ENCODE results near the gene RAB38. TPM values are rescaled to one million over a fixed set of nuclear protein-coding genes. Genes with fewer than 3 reads are reported as not detected.
A peak's percentile ranks its signal among the peaks of the same experiment; 100 is the strongest.

Gene RAB38
- total and polyA plus RNA-seq, 2 donors = 9.9 to 12.5 TPM

DNA sequence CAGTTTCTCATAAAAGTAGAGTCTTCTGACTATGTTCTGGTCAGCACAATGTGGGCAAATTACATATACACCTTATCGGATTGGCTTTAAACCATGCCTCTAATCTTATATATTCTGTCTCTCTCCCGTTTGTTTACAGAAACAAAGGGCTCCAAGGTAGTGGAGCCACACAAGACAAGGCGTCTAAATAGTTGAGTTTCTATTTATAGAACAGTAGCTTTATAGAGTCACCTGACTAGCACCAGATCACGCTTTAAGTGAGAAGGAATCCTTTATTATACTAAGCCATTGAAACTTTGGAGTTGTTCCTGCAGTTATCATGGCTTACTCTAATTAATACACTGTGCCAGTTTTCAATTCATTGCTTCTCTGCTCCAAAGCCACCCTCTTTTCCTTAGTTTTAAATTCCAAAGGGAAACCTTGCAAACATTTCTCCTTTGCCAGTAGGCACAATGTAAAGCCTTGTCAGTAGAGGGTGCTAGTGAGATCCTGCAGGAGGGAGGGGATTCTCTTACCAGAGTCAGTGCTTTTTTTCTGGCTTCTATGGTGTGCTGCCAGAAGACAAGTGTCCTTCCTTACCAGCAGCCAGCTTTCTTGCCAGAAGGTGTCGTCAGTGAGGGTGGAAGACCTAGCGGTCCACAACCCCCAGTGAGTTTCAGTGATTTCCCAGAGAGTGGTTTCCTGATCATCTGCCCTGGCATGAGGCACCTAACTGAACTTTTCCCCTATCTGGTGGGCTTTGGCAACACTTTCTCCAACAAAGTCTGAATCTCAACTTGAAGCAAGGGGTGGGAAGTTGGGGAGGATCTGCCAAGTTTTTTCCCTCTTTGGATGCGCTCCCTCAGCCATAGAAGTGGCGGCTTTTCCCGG is 71.7 kb downstream of the RAB38 start:
- H3K27ac ChIP-seq (ENCODE audit: low read depth in 1 of 2, low read length in 1 of 2) = no peak overlapping the region
- no peaks in the 10 kb centered on the region for H3K9me3 ChIP-seq (ENCODE audit: control insufficient read depth in 2 of 2, insufficient read depth in 1 of 2, low read length in 1 of 2)
- 74% methylated on average over 9 of the region's 9 CpGs for WGBS
- H3K36me3 ChIP-seq (ENCODE audit: control insufficient read depth in 2 of 2, insufficient read depth in 2 of 2, low read length in 1 of 2) = no peaks in the 10 kb centered on the region
- no peaks in the 10 kb centered on the region for H3K27me3 ChIP-seq (ENCODE audit: control insufficient read depth in 2 of 2, insufficient read depth in 1 of 2, low read length in 1 of 2)
- H3K4me3 ChIP-seq (ENCODE audit: low read length in 2 of 2) = no peak overlapping the region
- H3K4me1 ChIP-seq (ENCODE audit: control insufficient read depth in 2 of 2, insufficient read depth in 2 of 2, low read length in 2 of 2) = no peaks in the 10 kb centered on the region
- DNase-seq (ENCODE audit: low read depth in 6 of 9, low spot score in 9 of 9) = peak; percentile 2 to 74 (median 25)

DNA sequence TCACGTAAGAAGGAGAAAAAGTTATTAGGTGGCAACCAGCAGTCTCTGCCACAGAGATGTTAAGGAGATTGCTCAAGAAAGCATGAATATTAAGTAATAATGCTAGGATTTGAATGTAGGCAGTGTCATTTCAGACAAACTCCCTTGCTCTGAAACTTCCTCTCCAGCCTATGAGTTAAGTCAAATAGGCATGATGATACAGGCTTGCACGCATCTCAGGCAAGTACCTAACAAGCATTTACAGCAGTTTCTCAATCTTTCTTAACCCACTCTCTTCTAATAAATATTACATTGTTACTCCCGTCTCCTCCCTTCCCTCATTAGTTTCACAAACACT is 72.7 kb downstream of the RAB38 start:
- DNase-seq (ENCODE audit: low read depth in 6 of 9, low spot score in 9 of 9) = no peak
- H3K27ac ChIP-seq (ENCODE audit: low read depth in 1 of 2, low read length in 1 of 2) = no peak overlapping the region
- H3K4me1 ChIP-seq (ENCODE audit: control insufficient read depth in 2 of 2, insufficient read depth in 2 of 2, low read length in 2 of 2) = no peaks in the 10 kb centered on the region
- no peaks in the 10 kb centered on the region for H3K27me3 ChIP-seq (ENCODE audit: control insufficient read depth in 2 of 2, insufficient read depth in 1 of 2, low read length in 1 of 2)
- no peaks in the 10 kb centered on the region for H3K9me3 ChIP-seq (ENCODE audit: control insufficient read depth in 2 of 2, insufficient read depth in 1 of 2, low read length in 1 of 2)
- H3K36me3 ChIP-seq (ENCODE audit: control insufficient read depth in 2 of 2, insufficient read depth in 2 of 2, low read length in 1 of 2) = no peaks in the 10 kb centered on the region
- 92% methylated on average over 3 of the region's 3 CpGs for WGBS
- H3K4me3 ChIP-seq (ENCODE audit: low read length in 2 of 2) = no peak overlapping the region

DNA sequence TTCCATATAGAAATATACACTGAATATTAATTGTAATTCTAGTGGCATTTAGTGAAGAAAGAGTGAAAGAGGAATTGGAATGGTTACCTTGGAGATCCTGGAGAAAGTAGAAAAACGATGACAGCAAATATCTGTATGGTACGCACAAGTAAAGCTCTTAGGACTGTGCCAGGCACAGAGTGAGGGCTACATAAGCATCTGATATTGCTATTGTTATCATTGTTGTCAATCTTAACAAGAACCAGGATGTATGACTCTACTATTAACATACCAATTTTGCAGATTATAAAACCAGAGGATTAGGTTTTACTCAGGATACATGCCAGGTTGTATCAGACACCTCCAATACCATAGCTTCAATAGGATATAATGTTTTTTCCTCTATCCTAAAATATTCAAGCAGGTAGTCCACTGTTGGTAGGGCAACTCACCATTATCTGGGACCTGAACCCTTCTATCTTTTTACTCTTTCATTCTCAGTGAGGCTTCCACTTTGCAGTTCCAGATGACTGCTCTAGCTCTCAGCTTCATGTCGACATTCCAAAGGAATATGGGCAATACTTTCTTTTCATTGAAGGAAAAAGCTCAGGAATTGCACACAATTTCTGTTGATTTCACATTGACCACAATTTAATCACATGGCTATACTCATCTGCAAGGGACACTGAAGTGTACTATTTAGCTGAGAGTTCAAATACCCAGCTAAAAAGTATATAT is 73.2 kb downstream of the RAB38 start:
- no peak overlapping the region for H3K27ac ChIP-seq (ENCODE audit: low read depth in 1 of 2, low read length in 1 of 2)
- WGBS = 77% methylated on average over 3 of the region's 3 CpGs
- no peak overlapping the region for H3K4me3 ChIP-seq (ENCODE audit: low read length in 2 of 2)
- H3K27me3 ChIP-seq (ENCODE audit: control insufficient read depth in 2 of 2, insufficient read depth in 1 of 2, low read length in 1 of 2) = no peaks in the 10 kb centered on the region
- no peak for DNase-seq (ENCODE audit: low read depth in 6 of 9, low spot score in 9 of 9)
- no peaks in the 10 kb centered on the region for H3K4me1 ChIP-seq (ENCODE audit: control insufficient read depth in 2 of 2, insufficient read depth in 2 of 2, low read length in 2 of 2)
- H3K9me3 ChIP-seq (ENCODE audit: control insufficient read depth in 2 of 2, insufficient read depth in 1 of 2, low read length in 1 of 2) = no peaks in the 10 kb centered on the region
- H3K36me3 ChIP-seq (ENCODE audit: control insufficient read depth in 2 of 2, insufficient read depth in 2 of 2, low read length in 1 of 2) = no peaks in the 10 kb centered on the region

DNA sequence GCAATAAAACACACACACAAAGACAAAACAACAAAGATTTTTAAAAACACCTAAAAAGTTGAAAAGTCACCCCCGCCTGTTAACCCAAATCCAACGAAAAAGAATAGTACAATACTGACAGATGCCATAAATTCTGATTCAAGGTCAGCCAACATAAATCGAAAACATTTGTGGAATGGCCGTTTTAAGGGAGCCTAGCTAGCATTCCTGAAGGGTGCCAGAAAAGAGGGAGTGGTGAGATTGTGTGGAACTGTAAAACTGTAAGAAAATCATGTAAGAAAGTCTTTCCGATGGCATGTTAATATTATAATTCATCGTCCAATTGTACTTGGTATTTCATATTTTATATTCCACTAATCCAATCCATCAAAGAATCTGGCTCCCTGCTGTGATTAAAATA is 75.1 kb downstream of the RAB38 start:
- H3K27ac ChIP-seq (ENCODE audit: low read depth in 1 of 2, low read length in 1 of 2) = no peak overlapping the region
- WGBS = 94% methylated on average over 6 of the region's 6 CpGs
- DNase-seq (ENCODE audit: low read depth in 6 of 9, low spot score in 9 of 9) = no peak
- H3K4me3 ChIP-seq (ENCODE audit: low read length in 2 of 2) = no peak overlapping the region
- H3K27me3 ChIP-seq (ENCODE audit: control insufficient read depth in 2 of 2, insufficient read depth in 1 of 2, low read length in 1 of 2) = no peaks in the 10 kb centered on the region
- H3K9me3 ChIP-seq (ENCODE audit: control insufficient read depth in 2 of 2, insufficient read depth in 1 of 2, low read length in 1 of 2) = no peaks in the 10 kb centered on the region
- no peaks in the 10 kb centered on the region for H3K36me3 ChIP-seq (ENCODE audit: control insufficient read depth in 2 of 2, insufficient read depth in 2 of 2, low read length in 1 of 2)
- H3K4me1 ChIP-seq (ENCODE audit: control insufficient read depth in 2 of 2, insufficient read depth in 2 of 2, low read length in 2 of 2) = no peaks in the 10 kb centered on the region

DNA sequence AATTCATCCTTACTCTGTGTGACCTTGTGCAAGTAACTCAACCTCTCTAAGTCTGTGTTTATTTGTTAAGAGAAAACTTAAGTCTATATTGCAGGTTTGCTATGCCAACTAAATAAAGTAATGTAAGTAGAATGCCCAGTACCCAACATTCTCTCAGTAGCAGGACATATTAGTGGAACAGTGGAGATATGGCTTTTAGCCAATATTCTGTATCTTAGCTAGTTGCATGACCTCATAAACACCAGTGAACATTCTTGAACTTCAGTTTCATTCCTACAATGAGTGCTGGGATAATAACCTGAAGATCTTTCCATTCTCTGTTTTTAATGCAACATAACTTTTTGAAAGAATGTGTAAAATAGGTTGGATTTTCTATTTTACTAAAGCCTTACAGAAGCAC is 77.0 kb downstream of the RAB38 start:
- DNase-seq (ENCODE audit: low read depth in 6 of 9, low spot score in 9 of 9) = no peak
- H3K36me3 ChIP-seq (ENCODE audit: control insufficient read depth in 2 of 2, insufficient read depth in 2 of 2, low read length in 1 of 2) = no peaks in the 10 kb centered on the region
- no peak overlapping the region for H3K27ac ChIP-seq (ENCODE audit: low read depth in 1 of 2, low read length in 1 of 2)
- no peaks in the 10 kb centered on the region for H3K4me1 ChIP-seq (ENCODE audit: control insufficient read depth in 2 of 2, insufficient read depth in 2 of 2, low read length in 2 of 2)
- no peaks in the 10 kb centered on the region for H3K9me3 ChIP-seq (ENCODE audit: control insufficient read depth in 2 of 2, insufficient read depth in 1 of 2, low read length in 1 of 2)
- H3K27me3 ChIP-seq (ENCODE audit: control insufficient read depth in 2 of 2, insufficient read depth in 1 of 2, low read length in 1 of 2) = no peaks in the 10 kb centered on the region
- no peak overlapping the region for H3K4me3 ChIP-seq (ENCODE audit: low read length in 2 of 2)

DNA sequence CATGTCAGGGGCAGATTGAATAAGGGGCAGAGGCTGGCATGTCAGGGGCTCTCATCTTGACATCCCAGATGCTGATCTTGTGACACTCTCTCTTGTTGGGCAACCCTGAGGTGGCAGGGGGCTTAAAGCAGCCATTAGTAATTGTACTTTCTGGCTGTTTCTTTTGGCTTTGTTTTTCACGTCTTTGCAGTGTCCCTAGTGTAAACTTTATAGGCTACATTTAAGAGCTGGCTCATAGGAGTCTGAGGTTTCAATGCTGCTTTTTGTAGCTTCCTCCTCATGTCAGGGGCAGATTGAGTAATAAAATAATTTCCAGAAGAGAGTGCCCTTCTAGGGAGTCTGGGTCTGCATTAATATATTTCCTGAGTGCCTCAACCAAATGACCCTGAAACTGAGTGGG is 86.1 kb downstream of the RAB38 start:
- H3K27me3 ChIP-seq (ENCODE audit: control insufficient read depth in 2 of 2, insufficient read depth in 1 of 2, low read length in 1 of 2) = no peaks in the 10 kb centered on the region
- no peak overlapping the region for H3K27ac ChIP-seq (ENCODE audit: low read depth in 1 of 2, low read length in 1 of 2)
- no peaks in the 10 kb centered on the region for H3K9me3 ChIP-seq (ENCODE audit: control insufficient read depth in 2 of 2, insufficient read depth in 1 of 2, low read length in 1 of 2)
- 81% methylated on average over 1 of the region's 1 CpG for WGBS
- no peak for DNase-seq (ENCODE audit: low read depth in 6 of 9, low spot score in 9 of 9)
- H3K36me3 ChIP-seq (ENCODE audit: control insufficient read depth in 2 of 2, insufficient read depth in 2 of 2, low read length in 1 of 2) = no peaks in the 10 kb centered on the region
- no peaks in the 10 kb centered on the region for H3K4me1 ChIP-seq (ENCODE audit: control insufficient read depth in 2 of 2, insufficient read depth in 2 of 2, low read length in 2 of 2)
- no peak overlapping the region for H3K4me3 ChIP-seq (ENCODE audit: low read length in 2 of 2)

DNA sequence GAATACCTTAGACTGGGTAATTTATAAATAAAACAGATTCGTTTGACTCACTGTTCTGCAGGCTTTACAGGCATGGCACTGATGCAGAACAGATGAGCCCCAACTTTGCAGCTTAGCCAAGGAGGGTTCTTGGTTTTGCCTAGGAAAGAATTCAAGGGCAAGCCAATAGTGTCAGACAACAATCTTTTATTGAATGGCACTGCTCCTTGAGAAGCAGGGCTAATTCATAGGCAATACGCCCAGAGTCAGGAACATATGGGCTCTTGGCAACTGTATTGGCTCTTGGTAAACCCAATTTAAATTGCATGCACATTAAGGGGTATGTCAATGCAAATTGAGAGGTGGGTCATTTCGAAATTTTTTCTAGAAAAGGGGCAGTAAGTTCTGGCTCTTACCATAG is 87.9 kb downstream of the RAB38 start:
- Histone ChIP-seq H3K9me3 (ENCODE audit: control insufficient read depth in 2 of 2, insufficient read depth in 1 of 2, low read length in 1 of 2) (no peaks in the 10 kb centered on the region), H3K27me3 (ENCODE audit: control insufficient read depth in 2 of 2, insufficient read depth in 1 of 2, low read length in 1 of 2) (no peaks in the 10 kb centered on the region), H3K4me3 (ENCODE audit: low read length in 2 of 2) (no peak overlapping the region), H3K27ac (ENCODE audit: low read depth in 1 of 2, low read length in 1 of 2) (no peak overlapping the region), H3K4me1 (ENCODE audit: control insufficient read depth in 2 of 2, insufficient read depth in 2 of 2, low read length in 2 of 2) (no peaks in the 10 kb centered on the region), H3K36me3 (ENCODE audit: control insufficient read depth in 2 of 2, insufficient read depth in 2 of 2, low read length in 1 of 2) (no peaks in the 10 kb centered on the region)
- DNase-seq (ENCODE audit: low read depth in 6 of 9, low spot score in 9 of 9) = no peak
- 91% methylated on average over 3 of the region's 3 CpGs for WGBS

DNA sequence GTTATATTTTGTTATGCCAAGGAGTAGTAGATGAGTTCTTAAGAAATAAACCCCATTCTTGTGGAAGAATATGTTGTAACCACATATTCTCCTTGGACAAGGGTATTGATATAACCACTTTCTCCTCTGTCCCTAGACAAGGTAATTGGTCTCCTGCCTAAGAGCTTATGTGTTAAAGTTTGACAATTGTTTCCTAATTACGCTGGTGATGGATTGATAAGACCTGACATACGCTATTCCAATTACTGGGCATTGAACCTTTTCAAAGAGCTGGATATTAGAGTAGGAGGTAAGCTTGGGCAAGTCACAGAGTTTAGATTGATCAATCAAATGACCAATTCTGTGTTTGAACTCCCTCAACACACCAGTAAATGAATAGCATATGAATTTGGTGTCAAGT is 88.9 kb downstream of the RAB38 start:
- Histone ChIP-seq H3K27me3 (ENCODE audit: control insufficient read depth in 2 of 2, insufficient read depth in 1 of 2, low read length in 1 of 2) (no peaks in the 10 kb centered on the region), H3K9me3 (ENCODE audit: control insufficient read depth in 2 of 2, insufficient read depth in 1 of 2, low read length in 1 of 2) (no peaks in the 10 kb centered on the region), H3K27ac (ENCODE audit: low read depth in 1 of 2, low read length in 1 of 2) (no peak overlapping the region), H3K36me3 (ENCODE audit: control insufficient read depth in 2 of 2, insufficient read depth in 2 of 2, low read length in 1 of 2) (no peaks in the 10 kb centered on the region), H3K4me3 (ENCODE audit: low read length in 2 of 2) (no peak overlapping the region), H3K4me1 (ENCODE audit: control insufficient read depth in 2 of 2, insufficient read depth in 2 of 2, low read length in 2 of 2) (no peaks in the 10 kb centered on the region)
- no peak for DNase-seq (ENCODE audit: low read depth in 6 of 9, low spot score in 9 of 9)
- WGBS = 93% methylated on average over 2 of the region's 2 CpGs

DNA sequence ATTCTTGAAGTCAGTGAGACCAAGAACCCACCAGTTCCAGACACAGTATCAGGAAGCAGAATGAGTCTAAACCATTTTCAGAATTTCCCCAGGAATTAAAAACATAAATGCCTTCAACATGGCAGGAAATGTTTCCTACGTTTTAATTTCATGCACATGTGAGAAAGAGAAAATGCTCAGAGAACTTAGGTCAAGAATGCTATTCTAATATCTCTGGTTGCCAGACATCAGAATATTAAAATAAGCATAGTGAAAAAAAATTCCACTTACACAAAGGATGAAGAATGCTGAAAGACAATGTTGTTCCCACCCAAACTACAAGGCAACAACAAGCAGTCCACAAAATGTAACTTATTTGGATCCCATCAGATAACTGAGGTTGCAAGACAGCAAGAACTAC is 104.8 kb downstream of the RAB38 start:
- H3K4me3 ChIP-seq (ENCODE audit: low read length in 2 of 2) = no peak overlapping the region
- no peaks in the 10 kb centered on the region for H3K4me1 ChIP-seq (ENCODE audit: control insufficient read depth in 2 of 2, insufficient read depth in 2 of 2, low read length in 2 of 2)
- no peaks in the 10 kb centered on the region for H3K36me3 ChIP-seq (ENCODE audit: control insufficient read depth in 2 of 2, insufficient read depth in 2 of 2, low read length in 1 of 2)
- WGBS = 92% methylated on average over 1 of the region's 1 CpG
- no peak for DNase-seq (ENCODE audit: low read depth in 6 of 9, low spot score in 9 of 9)
- no peak overlapping the region for H3K27ac ChIP-seq (ENCODE audit: low read depth in 1 of 2, low read length in 1 of 2)
- peaks cover 0 to 5% of the 10 kb centered on the region in 2 donors for H3K9me3 ChIP-seq (ENCODE audit: control insufficient read depth in 2 of 2, insufficient read depth in 1 of 2, low read length in 1 of 2)
- H3K27me3 ChIP-seq (ENCODE audit: control insufficient read depth in 2 of 2, insufficient read depth in 1 of 2, low read length in 1 of 2) = no peaks in the 10 kb centered on the region

All from thymus (tissue), 11 donors.